ENCODE measurements around the gene HSPA12B.

GRCh38 chr20:3796477-3797225, 64.2 kb downstream of the HSPA12B start:
- TF ChIP-seq, protein P1, sequence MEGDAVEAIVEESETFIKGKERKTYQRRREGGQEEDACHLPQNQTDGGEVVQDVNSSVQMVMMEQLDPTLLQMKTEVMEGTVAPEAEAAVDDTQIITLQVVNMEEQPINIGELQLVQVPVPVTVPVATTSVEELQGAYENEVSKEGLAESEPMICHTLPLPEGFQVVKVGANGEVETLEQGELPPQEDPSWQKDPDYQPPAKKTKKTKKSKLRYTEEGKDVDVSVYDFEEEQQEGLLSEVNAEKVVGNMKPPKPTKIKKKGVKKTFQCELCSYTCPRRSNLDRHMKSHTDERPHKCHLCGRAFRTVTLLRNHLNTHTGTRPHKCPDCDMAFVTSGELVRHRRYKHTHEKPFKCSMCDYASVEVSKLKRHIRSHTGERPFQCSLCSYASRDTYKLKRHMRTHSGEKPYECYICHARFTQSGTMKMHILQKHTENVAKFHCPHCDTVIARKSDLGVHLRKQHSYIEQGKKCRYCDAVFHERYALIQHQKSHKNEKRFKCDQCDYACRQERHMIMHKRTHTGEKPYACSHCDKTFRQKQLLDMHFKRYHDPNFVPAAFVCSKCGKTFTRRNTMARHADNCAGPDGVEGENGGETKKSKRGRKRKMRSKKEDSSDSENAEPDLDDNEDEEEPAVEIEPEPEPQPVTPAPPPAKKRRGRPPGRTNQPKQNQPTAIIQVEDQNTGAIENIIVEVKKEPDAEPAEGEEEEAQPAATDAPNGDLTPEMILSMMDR (tag by site-specific recombination; IDR thresholded peaks at IDR 0.05) = no peak
- TF ChIP-seq TCF7L2 (IDR thresholded peaks at IDR 0.05; ENCODE audit: borderline replicate concordance, low read depth, low read length) (no peak), YY1 (tag by site-specific recombination; IDR thresholded peaks at IDR 0.05) (no peak), REST (tag by site-specific recombination; IDR thresholded peaks at IDR 0.05) (no peak), ZNF302 (tag by site-specific recombination; IDR thresholded peaks at IDR 0.05; ENCODE audit: low read depth) (no peak), ZNF792 (tag by site-specific recombination; IDR thresholded peaks at IDR 0.05) (no peak)
- TF ChIP-seq, protein P2, sequence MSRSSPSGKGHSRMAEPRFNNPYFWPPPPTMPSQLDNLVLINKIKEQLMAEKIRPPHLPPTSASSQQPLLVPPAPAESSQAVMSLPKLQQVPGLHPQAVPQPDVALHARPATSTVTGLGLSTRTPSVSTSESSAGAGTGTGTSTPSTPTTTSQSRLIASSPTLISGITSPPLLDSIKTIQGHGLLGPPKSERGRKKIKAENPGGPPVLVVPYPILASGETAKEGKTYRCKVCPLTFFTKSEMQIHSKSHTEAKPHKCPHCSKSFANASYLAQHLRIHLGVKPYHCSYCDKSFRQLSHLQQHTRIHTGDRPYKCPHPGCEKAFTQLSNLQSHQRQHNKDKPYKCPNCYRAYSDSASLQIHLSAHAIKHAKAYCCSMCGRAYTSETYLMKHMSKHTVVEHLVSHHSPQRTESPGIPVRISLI (tag by site-specific recombination; IDR thresholded peaks at IDR 0.05) = no peak
